Activated CD4-positive, alpha-beta T cell treated with anti-CD3 and anti-CD28 coated beads for 1 hour (primary cell): ENCODE measurements around the gene MEGF6.

Source experiments
- DNase-seq: peaks from one replicate; pipeline ENCODE4 v3.0.0-alpha.2; 2020

Gene MEGF6

DNA sequence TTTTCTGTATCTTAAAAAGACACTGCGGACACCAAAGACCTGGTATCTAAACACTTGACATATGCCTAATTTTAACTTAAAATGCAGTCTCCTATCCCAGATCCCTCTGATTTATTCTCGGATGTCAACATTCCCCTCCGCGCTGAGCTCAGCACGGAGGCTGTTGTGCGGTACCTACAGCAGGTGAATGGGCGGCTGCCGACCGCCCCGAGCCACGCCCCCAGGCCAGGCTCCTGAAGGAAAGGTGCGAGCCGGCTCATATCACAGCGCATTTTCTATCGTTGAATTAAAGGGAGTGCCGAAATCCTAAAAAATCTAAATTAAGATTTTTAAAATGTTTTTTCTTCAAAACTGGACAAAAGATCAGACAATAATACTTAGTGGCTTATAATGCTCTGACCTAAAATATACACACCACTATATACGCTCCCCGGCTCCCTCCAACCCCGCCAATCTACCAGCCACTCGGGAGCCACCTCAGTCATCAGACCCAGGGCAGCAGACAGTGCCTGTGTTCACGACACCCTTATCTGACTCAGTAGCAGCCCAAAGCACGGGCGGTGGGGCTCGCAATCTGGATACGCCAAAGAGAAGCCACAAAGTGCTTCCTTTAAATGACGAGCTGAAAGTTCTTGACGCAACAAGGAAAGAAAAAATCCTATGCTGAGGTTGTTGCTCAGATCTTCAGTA lies 34.5 kb upstream of the MEGF6 start:
- DNase-seq: no peak

GRCh38 chr1:3645247-3645646 lies 33.9 kb upstream of the MEGF6 start:
- no peak for DNase-seq

- no peak for DNase-seq
These were observed 33.0 kb upstream of the MEGF6 start for GRCh38 chr1:3644273-3644672.

GRCh38 chr1:3642919-3643675 lies 31.8 kb upstream of the MEGF6 start:
- DNase-seq: no peak

GRCh38 chr1:3641816-3642215 lies 30.5 kb upstream of the MEGF6 start:
- DNase-seq: no peak

DNA sequence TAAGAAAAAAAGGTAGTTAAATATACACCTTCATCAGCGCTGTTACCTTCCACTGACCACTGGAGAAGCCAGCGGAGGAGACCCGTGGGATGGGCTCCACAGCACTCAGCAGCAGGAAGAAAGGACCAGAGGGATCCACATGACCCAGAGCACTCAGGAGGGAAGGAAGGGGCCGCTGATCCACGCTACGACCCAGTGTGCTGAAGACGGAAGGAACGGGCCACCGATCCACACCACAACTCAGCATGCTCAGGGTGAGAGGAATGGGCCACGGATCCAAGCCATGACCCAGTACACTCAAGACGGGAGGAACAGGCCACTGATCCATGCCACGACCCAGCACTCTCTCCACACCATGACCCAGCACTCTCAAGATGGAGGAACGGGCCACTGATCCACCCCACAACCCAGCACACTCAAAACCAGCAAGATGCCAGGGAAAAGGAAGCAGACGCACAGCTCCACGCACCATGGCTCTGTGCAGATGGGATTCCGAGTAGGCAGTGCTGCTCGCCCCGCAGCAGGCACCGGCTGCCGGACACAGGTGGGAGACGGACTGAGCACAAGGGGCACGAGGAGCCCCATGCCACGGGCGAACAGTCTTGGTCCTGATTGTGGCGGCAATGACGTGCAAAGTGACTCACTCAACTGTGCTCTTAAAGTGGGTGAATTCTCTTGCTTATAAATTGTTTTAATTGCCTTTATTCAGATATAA lies 29.9 kb upstream of the MEGF6 start:
- no peak for DNase-seq

DNA sequence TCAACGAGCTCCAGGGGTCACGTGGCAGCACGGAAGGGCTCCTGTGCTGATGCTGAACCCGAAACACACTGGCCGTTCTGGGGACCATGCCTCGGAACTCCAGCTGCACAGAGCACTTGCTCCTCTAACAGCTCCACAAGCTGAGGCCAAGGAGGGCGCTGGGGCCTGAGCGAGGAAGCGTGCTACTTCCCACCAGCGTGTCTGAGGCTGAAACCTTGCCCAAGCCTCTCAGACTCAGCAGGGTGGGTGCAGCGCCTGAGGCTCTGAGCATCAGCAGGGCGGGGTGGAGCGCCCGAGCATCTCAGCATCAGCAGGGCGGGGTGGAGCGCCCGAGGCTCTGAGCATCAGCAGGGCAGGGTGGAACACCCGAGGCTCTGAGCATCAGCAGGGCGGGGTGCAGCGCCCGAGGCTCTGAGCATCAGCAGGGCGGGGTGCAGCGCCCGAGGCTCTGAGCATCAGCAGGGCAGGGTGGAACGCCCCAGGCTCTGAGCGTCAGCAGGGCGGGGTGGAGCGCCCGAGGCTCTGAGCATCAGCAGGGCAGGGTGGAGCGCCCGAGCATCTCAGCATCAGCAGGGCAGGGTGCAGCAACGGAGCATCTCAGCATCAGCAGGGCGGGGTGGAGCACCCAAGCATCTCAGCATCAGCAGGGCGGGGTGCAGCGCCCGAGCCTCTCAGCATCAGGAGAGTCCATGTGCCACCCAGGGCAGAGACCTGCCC lies 29.0 kb upstream of the MEGF6 start:
- no peak for DNase-seq

- DNase-seq: no peak
These were observed 28.1 kb upstream of the MEGF6 start for GRCh38 chr1:3639397-3639911.

GRCh38 chr1:3638676-3639075 lies 27.4 kb upstream of the MEGF6 start:
- no peak for DNase-seq

GRCh38 chr1:3638027-3638426 lies 26.7 kb upstream of the MEGF6 start:
- no peak for DNase-seq

DNA sequence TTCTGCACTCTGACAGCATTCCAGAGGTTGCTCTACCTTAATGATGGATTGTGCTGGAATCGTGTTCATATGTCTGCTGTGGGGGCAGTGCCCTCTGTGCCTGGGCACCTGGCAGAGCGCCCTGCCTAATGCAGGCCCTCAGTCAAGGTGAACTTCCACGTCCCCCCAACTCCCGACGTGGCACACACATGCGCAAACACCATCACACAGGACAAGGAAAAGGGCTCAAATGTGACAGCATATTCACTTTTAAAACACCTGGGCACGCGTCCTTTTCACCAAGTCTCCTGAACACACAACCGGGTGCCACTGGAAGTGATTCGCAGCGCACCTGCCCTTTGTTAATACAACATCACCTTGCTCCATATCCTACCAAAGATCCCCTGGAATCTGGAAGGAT lies 25.2 kb upstream of the MEGF6 start:
- no peak for DNase-seq

DNA sequence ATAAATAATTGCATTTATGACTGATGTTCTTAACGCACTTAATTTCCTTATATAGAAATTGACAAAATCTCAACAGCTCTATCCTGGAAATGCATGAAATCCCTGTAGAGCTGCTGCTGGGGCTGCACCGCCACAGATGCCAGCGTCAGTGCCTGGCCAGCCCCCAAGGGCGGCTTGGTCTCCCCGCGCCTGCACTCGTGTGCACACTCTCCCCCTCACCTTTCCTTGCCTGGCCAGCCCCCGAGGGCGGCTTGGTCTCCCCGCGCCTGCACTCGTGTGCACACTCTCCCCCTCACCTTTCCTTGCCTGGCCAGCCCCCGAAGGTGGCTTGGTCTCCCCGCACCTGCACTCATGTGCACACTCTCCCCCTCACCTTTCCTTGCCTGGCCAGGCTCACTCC lies 24.8 kb upstream of the MEGF6 start:
- DNase-seq: no peak

GRCh38 chr1:3634059-3634800 lies 22.9 kb upstream of the MEGF6 start:
- DNase-seq: no peak

- no peak for DNase-seq
These were observed 22.2 kb upstream of the MEGF6 start for GRCh38 chr1:3633344-3634058.

GRCh38 chr1:3632716-3633343 lies 21.5 kb upstream of the MEGF6 start:
- no peak for DNase-seq

DNA sequence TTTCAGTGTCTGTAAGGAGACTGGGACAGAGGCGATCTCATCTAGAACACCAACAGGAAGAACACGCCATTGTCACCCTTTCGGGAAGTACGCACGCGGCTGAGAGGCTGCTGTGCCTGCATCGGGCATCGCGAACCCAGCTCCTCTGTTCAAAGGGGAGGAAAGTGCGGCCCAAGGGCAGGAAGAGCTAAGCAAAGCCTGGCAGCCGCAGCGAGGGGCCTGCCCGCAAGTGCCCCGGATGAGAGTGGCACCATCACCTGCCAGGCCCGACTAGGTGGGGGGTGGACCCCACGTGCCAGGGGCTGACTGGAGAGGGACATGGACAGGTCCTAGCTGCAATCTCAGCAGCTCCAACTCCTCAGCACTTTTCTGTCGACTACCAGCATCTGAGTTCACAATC lies 21.0 kb upstream of the MEGF6 start:
- no peak for DNase-seq

- DNase-seq: no peak
These were observed 20.3 kb upstream of the MEGF6 start for GRCh38 chr1:3631320-3632260.

DNA sequence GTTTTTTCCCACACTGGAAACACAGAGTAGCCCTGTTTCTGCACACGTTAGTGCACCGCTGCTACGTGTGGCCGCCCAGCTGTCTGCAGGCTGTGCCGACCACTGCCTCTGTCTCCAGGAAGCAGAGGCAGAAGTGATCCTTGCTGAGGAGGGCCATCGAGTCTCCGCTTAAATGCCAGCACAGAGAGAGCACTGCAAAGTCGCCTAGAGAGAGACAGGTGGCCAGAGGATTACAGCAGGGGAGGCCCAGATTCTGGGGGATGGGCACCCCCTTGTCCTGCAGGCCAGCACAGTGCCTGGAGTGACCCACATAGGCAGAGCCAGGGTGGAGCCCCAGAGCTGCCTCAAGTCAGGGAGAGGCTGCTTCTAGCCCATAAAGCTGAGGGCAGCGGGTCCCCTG lies 19.6 kb upstream of the MEGF6 start:
- no peak for DNase-seq

DNA sequence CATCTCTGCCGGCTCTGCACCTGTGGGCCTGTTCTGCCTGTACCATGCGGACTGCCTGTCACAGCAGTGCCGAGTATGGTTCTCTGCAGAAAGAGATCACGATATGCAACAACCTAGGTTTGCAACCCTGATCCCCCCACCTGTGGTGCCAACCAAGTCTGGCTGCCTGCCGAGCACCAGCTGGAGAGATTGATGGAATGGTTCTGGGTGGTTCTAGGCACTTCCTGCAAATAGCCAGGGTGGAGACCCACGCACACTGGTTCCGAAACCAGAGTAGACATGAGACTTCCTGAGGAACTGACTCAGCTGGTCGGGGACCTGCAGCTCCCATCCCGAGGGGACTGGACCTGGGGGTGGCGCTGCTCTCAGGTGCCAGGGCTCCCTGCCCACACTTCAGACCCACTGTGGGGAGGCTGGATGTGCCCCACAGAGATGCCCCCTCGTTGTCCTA lies 18.9 kb upstream of the MEGF6 start:
- no peak for DNase-seq
